SK-N-MC (cell line): Measurements from ENCODE around the gene DDX60.
"Not testable (repeated sequence)": the region's sequence is repeated elsewhere in the genome, so short reads cannot be mapped to it uniquely, and the experiment has no call there.

Experiments
- DNase-seq: peaks from one replicate; pipeline ENCODE4 v3.0.0-alpha.2; 2011; ENCODE audit warnings: low read depth, low spot score
- H3K27ac ChIP-seq: fragments of 200-600 bp; sonication (generic); 2 replicates; pipeline ENCODE4 v1.5.1; 2016; ENCODE audit warnings: mixed run types
- H3K36me3 ChIP-seq: fragments of 200-600 bp; sonication (generic); 2 replicates; pipeline ENCODE4 v1.6.1; 2017; ENCODE audit warnings: antibody characterized with exemption, low read length, mixed read lengths; ENCODE audit not compliant: insufficient read depth
- H3K4me3 ChIP-seq: fragments of 200-600 bp; sonication (generic); 2 replicates; pipeline ENCODE4 v1.5.1; 2016
- H3K9ac ChIP-seq: fragments of 200-600 bp; sonication (generic); 2 replicates; pipeline ENCODE4 v1.8.0; 2017; ENCODE audit warnings: mixed run types, mixed read lengths; ENCODE audit not compliant: insufficient read length
- H3K9me3 ChIP-seq: fragments of 200-600 bp; sonication (generic); 2 replicates; pipeline ENCODE4 v1.6.1; 2017; ENCODE audit warnings: low read depth, mild to moderate bottlenecking, antibody characterized with exemption, low read length, moderate library complexity, mixed read lengths
- EZH2 ChIP-seq: fragments of 200-600 bp; sonication (generic); IDR thresholded peaks from one replicate; pipeline ENCODE4 v1.6.1; 2017; ENCODE audit warnings: antibody characterized with exemption
- FOXP2 ChIP-seq: optimal IDR thresholded peaks from 2 replicates; pipeline ENCODE3; 2011; ENCODE audit warnings: mild to moderate bottlenecking, moderate library complexity; ENCODE audit not compliant: insufficient read depth; ENCODE audit errors: extremely low read length, control extremely low read depth
- POLR2AphosphoS5 ChIP-seq: IDR thresholded peaks from 2 replicates; pipeline ENCODE4 v1.6.1; 2012; ENCODE audit warnings: mild to moderate bottlenecking, low read depth, low read length, borderline replicate concordance

Gene DDX60

GRCh38 chr4:168337550-168337940 is 19.0 kb upstream of the DDX60 start:
- Histone ChIP-seq H3K9ac (no peak overlapping the region), H3K27ac (no peak overlapping the region), H3K4me3 (no peak overlapping the region), H3K36me3 (no peaks in the 10 kb centered on the region), H3K9me3 (no peaks in the 10 kb centered on the region)
- DNase-seq = no peak
- TF ChIP-seq EZH2 (no peak), FOXP2 (no peak), POLR2AphosphoS5 (no peak)

- DNase-seq = no peak
- Histone ChIP-seq H3K36me3 (no peaks in the 10 kb centered on the region), H3K27ac (no peak overlapping the region), H3K9me3 (no peaks in the 10 kb centered on the region), H3K9ac (no peak overlapping the region), H3K4me3 (no peak overlapping the region)
- TF ChIP-seq EZH2 = no peak
- TF ChIP-seq FOXP2 = no peak
- no peak for TF ChIP-seq POLR2AphosphoS5
Measured at GRCh38 chr4:168336837-168337549, 18.4 kb upstream of the DDX60 start.

- TF ChIP-seq FOXP2 = no peak
- TF ChIP-seq POLR2AphosphoS5 = no peak
- no peak for TF ChIP-seq EZH2
- no peak overlapping the region for H3K9ac ChIP-seq
- no peak overlapping the region for H3K27ac ChIP-seq
- no peak overlapping the region for H3K4me3 ChIP-seq
- H3K36me3 ChIP-seq = no peaks in the 10 kb centered on the region
- DNase-seq = no peak
- H3K9me3 ChIP-seq = no peaks in the 10 kb centered on the region
Measured at GRCh38 chr4:168335621-168336020, 17.1 kb upstream of the DDX60 start.

DNA sequence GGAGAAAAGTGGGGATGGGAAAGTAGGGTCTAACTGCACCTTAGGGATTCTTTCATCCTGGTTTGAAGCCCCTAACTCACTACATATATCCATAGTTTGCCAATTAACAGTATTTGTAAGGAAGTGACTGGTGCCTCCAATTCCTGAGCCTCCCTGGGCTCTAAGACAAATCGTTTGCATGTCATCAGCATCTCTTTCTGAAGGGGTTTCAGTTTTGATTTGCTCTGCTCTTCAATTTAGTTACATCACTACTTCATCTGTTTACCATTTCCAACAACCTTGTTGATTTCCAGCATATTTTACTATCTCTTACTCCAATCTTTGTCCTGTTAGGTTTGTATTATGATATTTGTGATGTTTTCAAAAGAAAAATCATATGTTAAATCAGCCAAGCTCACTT is 15.5 kb upstream of the DDX60 start:
- H3K4me3 ChIP-seq = no peak overlapping the region
- no peak for TF ChIP-seq EZH2
- H3K9ac ChIP-seq = no peak overlapping the region
- DNase-seq = no peak
- H3K9me3 ChIP-seq = no peaks in the 10 kb centered on the region
- no peaks in the 10 kb centered on the region for H3K36me3 ChIP-seq
- H3K27ac ChIP-seq = no peak overlapping the region

DNA sequence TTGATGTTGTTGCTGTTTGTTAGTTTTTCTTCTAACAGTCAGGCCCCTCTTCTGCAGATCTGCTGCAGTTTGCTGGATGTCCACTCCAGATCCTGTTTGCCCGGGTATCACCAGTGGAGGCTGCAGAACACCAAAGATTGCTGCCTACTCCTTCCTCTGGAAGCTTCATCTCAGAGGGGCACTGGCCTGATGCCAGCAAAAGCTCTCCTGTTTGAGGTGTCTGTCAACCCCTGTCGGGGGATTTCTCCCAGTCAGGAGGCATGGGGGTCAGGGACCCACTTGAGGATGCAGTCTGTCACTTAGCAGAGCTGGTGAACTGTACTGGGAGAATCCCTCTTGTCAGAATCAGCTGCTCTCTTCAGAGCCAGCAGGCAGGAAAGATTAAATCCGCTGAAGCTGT is 12.0 kb upstream of the DDX60 start:
- H3K9ac ChIP-seq, H3K36me3 ChIP-seq, DNase-seq, H3K4me3 ChIP-seq, H3K27ac ChIP-seq, H3K9me3 ChIP-seq: not testable (repeated sequence)

DNA sequence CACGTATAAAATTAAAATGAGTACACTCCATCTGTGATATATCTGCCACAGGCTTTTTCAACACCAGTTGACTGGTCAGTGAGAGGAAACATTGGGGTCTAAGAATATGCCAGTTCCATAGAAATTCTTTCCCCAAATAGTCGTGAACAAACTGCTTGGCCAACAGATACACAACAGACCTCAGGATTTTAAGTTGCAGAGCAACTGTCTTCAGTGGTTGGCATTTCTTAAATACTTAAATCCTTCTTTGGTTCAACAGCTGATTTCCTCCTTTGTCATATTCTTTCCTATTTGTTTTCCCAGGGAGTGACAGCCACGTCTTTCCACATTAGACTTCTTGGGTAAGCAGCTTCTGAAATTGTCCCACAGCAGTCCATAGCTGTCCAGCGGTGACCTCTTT is 7.0 kb upstream of the DDX60 start:
- H3K9ac ChIP-seq = no peak overlapping the region
- H3K36me3 ChIP-seq = no peaks in the 10 kb centered on the region
- no peak overlapping the region for H3K27ac ChIP-seq
- no peak overlapping the region for H3K4me3 ChIP-seq
- no peaks in the 10 kb centered on the region for H3K9me3 ChIP-seq
- no peak for DNase-seq
- no peak for TF ChIP-seq POLR2AphosphoS5
- no peak for TF ChIP-seq FOXP2
- no peak for TF ChIP-seq EZH2

DNA sequence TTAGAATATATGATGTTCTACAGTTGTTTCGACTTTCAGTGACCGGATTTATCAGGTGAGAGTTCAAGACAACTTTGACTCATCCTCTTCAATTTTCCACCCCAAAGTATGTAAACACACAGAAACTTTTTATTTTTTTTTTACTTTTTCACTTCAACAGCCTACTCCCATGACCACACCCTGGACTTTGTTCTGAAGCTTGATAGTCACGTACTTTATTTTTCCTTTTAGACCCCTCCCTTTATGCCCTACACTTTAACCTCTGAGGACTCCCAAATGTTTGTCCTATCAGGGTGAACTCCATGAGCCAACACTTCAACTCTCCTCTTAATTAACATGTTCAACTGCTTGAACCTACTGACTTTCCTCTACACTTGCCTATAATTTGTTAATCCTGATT is 2.5 kb upstream of the DDX60 start:
- no peaks in the 10 kb centered on the region for H3K36me3 ChIP-seq
- H3K4me3 ChIP-seq = no peak overlapping the region
- no peak for TF ChIP-seq FOXP2
- no peaks in the 10 kb centered on the region for H3K9me3 ChIP-seq
- H3K27ac ChIP-seq = no peak overlapping the region
- H3K9ac ChIP-seq = no peak overlapping the region
- DNase-seq = no peak

GRCh38 chr4:168319486-168320019 is 1.0 kb upstream of the DDX60 start:
- Histone ChIP-seq H3K9ac (no peak overlapping the region), H3K9me3 (no peaks in the 10 kb centered on the region), H3K36me3 (no peaks in the 10 kb centered on the region), H3K27ac (no peak overlapping the region), H3K4me3 (no peak overlapping the region)
- no peak for DNase-seq
- no peak for TF ChIP-seq EZH2
- no peak for TF ChIP-seq POLR2AphosphoS5
- TF ChIP-seq FOXP2 = no peak

DNA sequence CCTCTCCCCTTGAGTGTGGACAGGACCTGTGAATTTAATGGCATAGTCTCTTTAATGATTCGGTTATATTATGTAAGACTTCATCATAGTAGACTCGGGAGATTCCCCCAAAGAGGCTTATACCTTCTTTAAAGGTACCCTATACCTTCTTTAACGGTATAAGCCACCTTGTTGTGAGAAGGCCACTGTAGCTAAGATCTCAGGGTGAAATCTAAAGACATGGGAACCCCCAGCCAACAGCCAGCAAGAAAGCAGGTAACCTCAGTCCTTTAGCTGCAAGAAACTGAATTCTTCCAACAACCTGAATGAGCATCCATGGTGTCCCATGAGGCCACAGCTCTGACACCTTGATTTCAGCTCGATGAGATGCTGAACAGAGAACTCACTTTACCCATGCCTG is 931 bp downstream of the DDX60 start:
- Histone ChIP-seq H3K4me3 (peak overlapping the region; percentile 90; the same call in 1 of the 2 replicates), H3K9me3 (no peaks in the 10 kb centered on the region), H3K27ac (no peak overlapping the region), H3K9ac (no peak overlapping the region), H3K36me3 (no peaks in the 10 kb centered on the region)
- no peak for DNase-seq
- TF ChIP-seq FOXP2 (no peak), EZH2 (no peak), POLR2AphosphoS5 (no peak)

DNA sequence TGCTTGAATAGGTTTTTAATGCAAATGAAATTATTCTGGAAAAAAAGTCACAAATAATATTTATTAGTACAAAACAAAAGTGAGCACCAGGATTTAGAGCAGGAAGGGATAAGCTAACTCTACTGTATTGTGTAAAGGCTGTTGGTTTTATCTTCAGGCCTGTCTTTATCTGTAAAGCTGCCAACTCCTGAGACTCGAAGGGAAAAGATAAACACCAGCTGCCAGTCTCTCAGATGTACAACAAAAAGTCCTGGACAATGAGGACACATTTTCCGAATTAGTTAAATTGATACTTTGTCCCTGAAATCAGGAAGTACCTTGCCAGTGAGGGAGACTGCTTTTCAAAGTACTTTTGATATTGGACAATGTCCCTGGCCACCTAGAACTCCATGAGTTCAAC is 8.8 kb downstream of the DDX60 start:
- H3K4me3 ChIP-seq = no peak overlapping the region
- no peak overlapping the region for H3K27ac ChIP-seq
- no peaks in the 10 kb centered on the region for H3K36me3 ChIP-seq
- H3K9me3 ChIP-seq = no peaks in the 10 kb centered on the region
- DNase-seq = no peak
- H3K9ac ChIP-seq = no peak overlapping the region
- TF ChIP-seq FOXP2 (no peak), EZH2 (no peak), POLR2AphosphoS5 (no peak)
